ENCODE results near the gene DEPDC7.

DNA sequence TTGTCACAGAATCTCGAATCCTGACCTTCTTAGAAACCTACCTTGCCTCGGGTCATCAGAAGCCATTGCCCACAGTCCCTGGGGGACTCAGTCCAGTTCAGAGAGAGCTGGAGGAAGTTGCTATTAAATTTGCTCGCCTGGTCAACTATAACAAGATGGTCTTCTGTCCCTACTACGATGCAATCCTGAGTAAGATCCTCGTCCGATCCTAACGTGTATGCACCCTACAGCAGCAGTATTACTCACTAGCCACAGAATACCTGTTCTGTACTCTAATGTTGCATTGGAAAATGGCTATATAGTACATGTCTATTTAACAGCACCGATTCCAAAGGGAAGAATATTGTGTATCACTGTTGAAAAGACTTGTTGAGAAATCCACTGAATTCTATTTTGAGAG, 56.8 kb downstream of the DEPDC7 start:
- TF ChIP-seq CTCF (IDR thresholded peaks at IDR 0.05), result no peak
- no peak for TF ChIP-seq ZFX (IDR thresholded peaks at IDR 0.05; ENCODE audit: borderline replicate concordance)
